Fibroblast of pulmonary artery (primary cell): ENCODE data around the gene GPALPP1.

ENCODE experiments used
- DNase-seq: peaks from one replicate; pipeline ENCODE4 v3.0.0-alpha.2; 2010; ENCODE audit warnings: low read depth
- H3K4me3 ChIP-seq: replicated peaks from 2 replicates; pipeline ENCODE4 v1.5.1; 2011; ENCODE audit warnings: low read depth, mild to moderate bottlenecking, control low read depth, low read length, moderate library complexity
- CTCF ChIP-seq: IDR thresholded peaks from 2 replicates; pipeline ENCODE4 v1.5.1; 2011; ENCODE audit warnings: mild to moderate bottlenecking, control low read depth, low read length, inconsistent platforms; ENCODE audit errors: missing control alignments

The GPALPP1 gene

GRCh38 chr13:44974056-44974793 lies 15.1 kb upstream of the GPALPP1 start:
- no peak for TF ChIP-seq CTCF
- H3K4me3 ChIP-seq, result peak overlapping the region; percentile 15
- DNase-seq, result peak; percentile 85

GRCh38 chr13:44976196-44976595 lies 13.1 kb upstream of the GPALPP1 start:
- no peak for DNase-seq
- no peak for TF ChIP-seq CTCF
- no peak overlapping the region for H3K4me3 ChIP-seq

- H3K4me3 ChIP-seq, result no peak overlapping the region
- peak; percentile 27 for DNase-seq
- TF ChIP-seq CTCF, result no peak
Observed at GRCh38 chr13:44976949-44977583, 12.3 kb upstream of the GPALPP1 start.

GRCh38 chr13:44978328-44978727 lies 11.0 kb upstream of the GPALPP1 start:
- no peak for TF ChIP-seq CTCF
- no peak for DNase-seq
- H3K4me3 ChIP-seq, result no peak overlapping the region

- no peak for DNase-seq
- H3K4me3 ChIP-seq, result peak overlapping the region; percentile 97
- TF ChIP-seq CTCF, result no peak
Observed at GRCh38 chr13:44989941-44990340, 603 bp downstream of the GPALPP1 start.

DNA sequence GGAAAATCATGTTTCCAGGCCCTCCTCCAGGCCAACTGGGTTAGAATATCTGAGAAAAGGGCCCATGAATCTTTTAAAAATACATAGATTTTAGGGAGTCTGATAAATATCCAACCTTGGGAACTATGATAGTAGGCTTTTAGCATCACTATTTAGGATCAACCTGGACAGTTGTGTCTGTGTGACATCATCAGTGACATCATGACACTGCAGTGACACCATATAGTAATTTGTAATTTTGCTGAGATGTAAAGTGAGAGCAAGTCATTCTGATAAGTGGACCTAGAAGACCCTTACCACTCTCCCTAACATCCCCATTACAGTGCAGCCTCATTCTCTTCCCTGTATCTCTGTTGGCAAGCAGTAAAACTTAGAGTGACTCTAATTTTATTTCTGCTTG lies 14.1 kb downstream of the GPALPP1 start:
- DNase-seq, result no peak
- TF ChIP-seq CTCF, result no peak
- no peak overlapping the region for H3K4me3 ChIP-seq

- no peak overlapping the region for H3K4me3 ChIP-seq
- no peak for DNase-seq
- TF ChIP-seq CTCF, result no peak
Observed at GRCh38 chr13:45004096-45004495, 14.8 kb downstream of the GPALPP1 start.
